A549 (cell line): ENCODE results near the gene FOXP1. TPM values are rescaled to one million over a fixed set of nuclear protein-coding genes. Genes with fewer than 3 reads are reported as not detected.

Source experiments
- ATAC-seq, 2 experiments: fragments of 200-7000 bp in 1 of 2; fragments of >200 bp in 1 of 2; cut with Nextera tagmentation in 1 of 2; cut with Tn5 transposase in 1 of 2; 3 replicates each; pipeline versions ENCODE4 v1.8.0 to v1.9.1; 2018 to 2020; ENCODE audit warnings: mild to moderate bottlenecking in 1 of 2, moderate library complexity in 1 of 2
- CTCF ChIA-PET: fragments of 300-600 bp; sonication (Branson Sonifier 250); formaldehyde crosslinking; extraction: SDS; loops from one replicate; lab custom pipeline; 2021; ENCODE audit warnings: antibody characterized with exemption, inconsistent platforms; lab: Yijun Ruan, JAX
- POLR2A ChIA-PET: fragments of 350-600 bp; formaldehyde crosslinking; extraction: SDS; loops from one replicate; lab custom pipeline; 2021; ENCODE audit warnings: antibody characterized with exemption, inconsistent platforms; lab: Yijun Ruan, JAX
- DNase-seq, 2 experiments: peaks; one replicate each; pipeline versions ENCODE4 v3.0.0 to v3.0.0-alpha.2; 2011 to 2016; ENCODE audit warnings: low read depth in 1 of 2, low spot score in 1 of 2
- FAIRE-seq: peaks from 2 replicates; lab custom pipeline; 2011; peaks lifted over from hg19 to GRCh38; lab: Jason Lieb, UNC
- H3K27ac ChIP-seq, 2 experiments: fragments of >200 bp; sonication (Bioruptor Twin); formaldehyde crosslinking; 3 replicates each; pipeline ENCODE4 v1.5.1; 2016 to 2017
- H3K4me1 ChIP-seq: fragments of >200 bp; sonication (Bioruptor Twin); formaldehyde crosslinking; 3 replicates; pipeline ENCODE4 v1.6.1; 2016
- H3K4me2 ChIP-seq: fragments of >200 bp; sonication (Bioruptor Twin); formaldehyde crosslinking; 3 replicates; pipeline ENCODE4 v1.6.1; 2016
- H3K4me3 ChIP-seq: fragments of >200 bp; sonication (Bioruptor Twin); formaldehyde crosslinking; 3 replicates; pipeline ENCODE4 v1.5.1; 2016
- H3K9me3 ChIP-seq: fragments of >200 bp; sonication (Bioruptor Twin); formaldehyde crosslinking; 3 replicates; pipeline ENCODE4 v1.6.1; 2016
- BHLHE40 ChIP-seq: IDR thresholded peaks from 2 replicates; pipeline ENCODE4 v1.6.1; 2012; ENCODE audit warnings: low read depth, low read length, inconsistent platforms
- CBX2 ChIP-seq: fragments of 200-600 bp; sonication (generic); IDR thresholded peaks from 2 replicates; pipeline ENCODE4 v1.6.1; 2016; ENCODE audit warnings: low read depth, mild to moderate bottlenecking, borderline replicate concordance
- CHD4 ChIP-seq: fragments of 200-600 bp; sonication (generic); IDR thresholded peaks from 2 replicates; pipeline ENCODE4 v1.6.1; 2016; ENCODE audit warnings: antibody characterized with exemption, mild to moderate bottlenecking, borderline replicate concordance
- E2F6 ChIP-seq: IDR thresholded peaks from 2 replicates; pipeline ENCODE4 v1.6.1; 2012; ENCODE audit warnings: low read depth, borderline replicate concordance
- EHF ChIP-seq: fragments of 250-450 bp; sonication (Bioruptor Pico); IDR thresholded peaks from 2 replicates; pipeline ENCODE4 v1.5.0; 2020; ENCODE audit warnings: mild to moderate bottlenecking
- EHMT2 ChIP-seq: fragments of 200-600 bp; sonication (generic); IDR thresholded peaks from 2 replicates; pipeline ENCODE4 v1.6.1; 2016; ENCODE audit warnings: antibody characterized with exemption, low read depth, mild to moderate bottlenecking, moderate library complexity
- FOSB ChIP-seq: fragments of 250-450 bp; sonication (Bioruptor Pico); IDR thresholded peaks from 2 replicates; pipeline ENCODE4 v1.5.0; 2020; ENCODE audit warnings: mild to moderate bottlenecking, moderate library complexity
- FOXS1 ChIP-seq: fragments of 250-450 bp; sonication (Bioruptor Pico); IDR thresholded peaks from 2 replicates; pipeline ENCODE4 v1.5.0; 2020; ENCODE audit warnings: mild to moderate bottlenecking, moderate library complexity
- GATA3 ChIP-seq: IDR thresholded peaks from 2 replicates; pipeline ENCODE4 v1.6.1; 2012; ENCODE audit warnings: borderline replicate concordance
- HMGXB4 ChIP-seq: fragments of 250-450 bp; sonication (Bioruptor Pico); IDR thresholded peaks from 2 replicates; pipeline ENCODE4 v1.5.0; 2021; ENCODE audit warnings: mild to moderate bottlenecking, moderate library complexity, borderline replicate concordance
- HOXB13 ChIP-seq: fragments of 250-450 bp; sonication (Bioruptor Pico); IDR thresholded peaks from 2 replicates; pipeline ENCODE4 v1.5.0; 2020; ENCODE audit warnings: low read depth, mild to moderate bottlenecking, moderate library complexity
- MAZ ChIP-seq: fragments of 150-350 bp; IDR thresholded peaks from 2 replicates; pipeline ENCODE4 v1.6.1; 2014; ENCODE audit warnings: antibody characterized with exemption, low read depth, low read length, borderline replicate concordance
- MYC ChIP-seq: IDR thresholded peaks from 2 replicates; pipeline ENCODE4 v1.6.1; 2012; ENCODE audit warnings: mild to moderate bottlenecking, inconsistent platforms, low read length, improper control_type of control experiment, borderline replicate concordance
- NFE2L2 ChIP-seq: fragments of 150-350 bp; conservative IDR thresholded peaks from 2 replicates; pipeline ENCODE4 v1.6.1; 2014; ENCODE audit warnings: low read length
- NPAS2 ChIP-seq: fragments of 250-450 bp; sonication (Bioruptor Pico); IDR thresholded peaks from 2 replicates; pipeline ENCODE4 v1.8.0; 2022; ENCODE audit warnings: mild to moderate bottlenecking, moderate library complexity, borderline replicate concordance
- NR3C1 ChIP-seq: fragments of >200 bp; sonication (Bioruptor Twin); formaldehyde crosslinking; IDR thresholded peaks from 3 replicates; pipeline ENCODE4 v1.6.1; 2017
- PHF8 ChIP-seq: fragments of 200-600 bp; sonication (generic); IDR thresholded peaks from 2 replicates; pipeline ENCODE4 v1.6.1; 2016; ENCODE audit warnings: low read depth, mild to moderate bottlenecking, antibody characterized with exemption, moderate library complexity, borderline replicate concordance
- POLR2A ChIP-seq: IDR thresholded peaks from 2 replicates; pipeline ENCODE4 v1.6.1; 2012; ENCODE audit warnings: mild to moderate bottlenecking, low read length
- POLR2AphosphoS2 ChIP-seq: conservative IDR thresholded peaks from 2 replicates; pipeline ENCODE4 v1.6.1; 2012; ENCODE audit warnings: low read length, improper control_type of control experiment, inconsistent platforms
- RARB ChIP-seq: fragments of 250-450 bp; sonication (Bioruptor Pico); IDR thresholded peaks from 2 replicates; pipeline ENCODE4 v1.8.0; 2021; ENCODE audit warnings: mild to moderate bottlenecking, moderate library complexity
- SREBF2 ChIP-seq: fragments of 450-650 bp; IDR thresholded peaks from 2 replicates; pipeline ENCODE4 v1.6.1; 2014; ENCODE audit warnings: mild to moderate bottlenecking, moderate library complexity
- TFCP2L1 ChIP-seq: fragments of 250-450 bp; sonication (Bioruptor Pico); IDR thresholded peaks from 2 replicates; pipeline ENCODE4 v1.5.0; 2021; ENCODE audit warnings: mild to moderate bottlenecking
- ZC3H11A ChIP-seq: fragments of 450-650 bp; IDR thresholded peaks from 2 replicates; pipeline ENCODE4 v1.6.1; 2014; ENCODE audit warnings: antibody characterized with exemption, mild to moderate bottlenecking
- ZFP36 ChIP-seq: fragments of 450-650 bp; IDR thresholded peaks from 2 replicates; pipeline ENCODE4 v1.6.1; 2014; ENCODE audit warnings: borderline replicate concordance; ENCODE audit not compliant: partially characterized antibody
- ZSCAN20 ChIP-seq: fragments of 250-450 bp; sonication (Bioruptor Pico); IDR thresholded peaks from 2 replicates; pipeline ENCODE4 v1.8.0; 2022; ENCODE audit warnings: mild to moderate bottlenecking, moderate library complexity
- WGBS: methylation state at CpG from one replicate; pipeline ENCODE4 v1.1.6; 2017; ENCODE audit errors: missing lambda C conversion rate; 5-methylcytosine and 5-hydroxymethylcytosine counted together
- polyA plus RNA-seq, 4 experiments: library from polyadenylated mRNA; depleted of rRNA in 3 of 4; stranded (reverse); fragments of >200 nt; fragmentation: RNase III in 1 of 4; extraction: RNeasy Plus Mini Kit Qiagen cat#74134 plus additional on column Dnase treatment in 1 of 4; gene quantifications; 2 replicates in 3 of 4; 3 replicates in 1 of 4; pipeline ENCODE4 v1.2.3, GENCODE V29; 2011 to 2017
- TF ChIP-seq, protein P1 (sequence below): fragments of 450-650 bp; IDR thresholded peaks from 2 replicates; pipeline ENCODE4 v1.6.1; 2014; ENCODE audit warnings: antibody characterized with exemption
- TF ChIP-seq, protein P2 (sequence below): fragments of 150-350 bp; IDR thresholded peaks from 2 replicates; pipeline ENCODE4 v1.6.1; 2014; ENCODE audit warnings: low read depth, mild to moderate bottlenecking, low read length

Gene FOXP1
- polyA plus RNA-seq, 2 of the 4 experiments (the other 2 are of a cell fraction): 12.8 to 13.9 TPM

- TF ChIP-seq, protein P1, sequence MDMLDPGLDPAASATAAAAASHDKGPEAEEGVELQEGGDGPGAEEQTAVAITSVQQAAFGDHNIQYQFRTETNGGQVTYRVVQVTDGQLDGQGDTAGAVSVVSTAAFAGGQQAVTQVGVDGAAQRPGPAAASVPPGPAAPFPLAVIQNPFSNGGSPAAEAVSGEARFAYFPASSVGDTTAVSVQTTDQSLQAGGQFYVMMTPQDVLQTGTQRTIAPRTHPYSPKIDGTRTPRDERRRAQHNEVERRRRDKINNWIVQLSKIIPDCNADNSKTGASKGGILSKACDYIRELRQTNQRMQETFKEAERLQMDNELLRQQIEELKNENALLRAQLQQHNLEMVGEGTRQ: no peak
- TF ChIP-seq HMGXB4 (no peak), MYC (no peak), CHD4 (no peak)
Measured at GRCh38 chr3:71104976-71105375, 478.6 kb downstream of the FOXP1 start (continued).

- DNase-seq (no peak), FAIRE-seq (no peak), ATAC-seq (no peak)
- Histone ChIP-seq H3K4me2 (no peak overlapping the region), H3K27ac (no peak overlapping the region; a peak in 1 of 6 replicates), H3K4me1 (peaks cover 59% of the 10 kb centered on the region), H3K9me3 (no peaks in the 10 kb centered on the region), H3K4me3 (no peak overlapping the region)
- WGBS: 85% methylated on average over 3 of the region's 3 CpGs
- ChIA-PET CTCF (no interaction called here), POLR2A (no interaction called here)
- TF ChIP-seq ZFP36 (no peak), ZC3H11A (no peak), FOXS1 (no peak), RARB (CRISPR knock-in tag) (no peak), NR3C1 (no peak), POLR2A (no peak)
Measured at GRCh38 chr3:71104556-71104955, 479.0 kb downstream of the FOXP1 start.

DNA sequence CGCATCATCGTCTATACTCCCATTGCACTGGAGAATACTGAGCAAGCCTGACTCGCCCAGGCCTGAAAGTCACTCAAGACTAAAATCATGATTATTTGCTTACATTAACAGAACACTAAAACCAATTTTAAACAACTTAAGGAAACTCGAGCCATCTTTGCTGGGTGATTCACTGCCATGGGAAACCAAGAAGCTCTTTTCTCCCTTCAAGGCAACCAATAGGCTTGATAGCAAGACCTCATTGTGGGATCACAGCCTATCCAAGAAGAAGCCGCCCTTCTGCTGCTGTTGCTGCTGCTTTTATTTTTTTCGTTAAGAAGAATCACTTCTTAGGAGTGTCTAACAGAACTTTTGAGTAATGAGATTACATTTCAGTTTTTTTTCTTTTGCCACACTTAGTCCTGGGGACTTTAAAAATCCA, 479.4 kb downstream of the FOXP1 start:
- peak in 1 of 2 experiments; percentile 27 for DNase-seq
- WGBS: 86% methylated on average over 6 of the region's 6 CpGs
- Histone ChIP-seq H3K9me3 (no peaks in the 10 kb centered on the region), H3K4me3 (no peak overlapping the region), H3K27ac (peak overlapping the region in 1 of 2 experiments; percentile 30; a peak in 3 of 6 replicates), H3K4me2 (peak overlapping the region; percentile 66; the same call in 2 of the 3 replicates), H3K4me1 (peaks cover 55% of the 10 kb centered on the region)
- no peak for FAIRE-seq
- ChIA-PET CTCF (no interaction called here), POLR2A (no interaction called here)
- TF ChIP-seq NFE2L2 (no peak), GATA3 (no peak), EHMT2 (no peak), POLR2AphosphoS2 (no peak), FOXS1 (no peak), MAZ (no peak), EHF (no peak), POLR2A (no peak)
- ATAC-seq: no peak

DNA sequence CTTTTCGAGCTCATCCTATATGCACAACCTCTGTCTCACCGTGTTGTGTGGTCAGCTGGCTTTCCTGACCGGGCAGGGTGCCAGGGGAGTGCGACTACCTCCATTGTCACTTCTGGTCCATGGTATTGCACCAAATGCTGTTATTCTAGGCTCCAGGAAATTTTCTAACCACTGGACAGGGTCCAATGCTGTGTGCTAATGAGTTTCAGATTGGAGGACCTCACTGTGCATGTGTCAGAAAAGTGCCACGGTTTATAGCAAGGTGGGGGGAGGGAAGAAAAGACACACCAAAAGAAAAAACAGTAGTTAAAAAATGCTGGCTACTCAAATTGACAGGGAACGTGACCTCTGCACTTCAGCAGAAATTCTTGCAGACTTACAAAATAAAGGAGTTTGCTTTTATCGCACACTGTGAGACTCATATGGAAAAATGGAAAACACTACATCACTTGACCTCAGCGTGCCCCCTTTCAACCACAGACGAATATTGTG, 480.1 kb downstream of the FOXP1 start:
- peak overlapping the region; percentile 66 for H3K4me2 ChIP-seq
- DNase-seq: no peak
- WGBS: 51% methylated on average over 9 of the region's 9 CpGs
- no peak for ATAC-seq
- H3K4me1 ChIP-seq: peaks cover 49% of the 10 kb centered on the region
- peak overlapping the region; percentile 30 to 66; a peak in 5 of 6 replicates for H3K27ac ChIP-seq
- FAIRE-seq: no peak
- H3K4me3 ChIP-seq: no peak overlapping the region
- H3K9me3 ChIP-seq: no peaks in the 10 kb centered on the region
- POLR2A ChIA-PET: no interaction called here
- CTCF ChIA-PET: interaction anchor here (0.6 kb wide), 1 partner anchor 87 kb away, joined by 4 read pairs; no protein-coding TSS in a partner anchor
- TF ChIP-seq MYC (no peak), ZSCAN20 (no peak), HOXB13 (CRISPR knock-in tag) (no peak), TFCP2L1 (no peak), NR3C1 (no peak), NPAS2 (CRISPR knock-in tag) (no peak), FOXS1 (no peak), BHLHE40 (no peak), PHF8 (no peak), E2F6 (no peak), CHD4 (no peak), POLR2AphosphoS2 (no peak), SREBF2 (no peak), EHMT2 (no peak), CBX2 (no peak), GATA3 (no peak), FOSB (CRISPR knock-in tag) (no peak)
- TF ChIP-seq, protein P2, sequence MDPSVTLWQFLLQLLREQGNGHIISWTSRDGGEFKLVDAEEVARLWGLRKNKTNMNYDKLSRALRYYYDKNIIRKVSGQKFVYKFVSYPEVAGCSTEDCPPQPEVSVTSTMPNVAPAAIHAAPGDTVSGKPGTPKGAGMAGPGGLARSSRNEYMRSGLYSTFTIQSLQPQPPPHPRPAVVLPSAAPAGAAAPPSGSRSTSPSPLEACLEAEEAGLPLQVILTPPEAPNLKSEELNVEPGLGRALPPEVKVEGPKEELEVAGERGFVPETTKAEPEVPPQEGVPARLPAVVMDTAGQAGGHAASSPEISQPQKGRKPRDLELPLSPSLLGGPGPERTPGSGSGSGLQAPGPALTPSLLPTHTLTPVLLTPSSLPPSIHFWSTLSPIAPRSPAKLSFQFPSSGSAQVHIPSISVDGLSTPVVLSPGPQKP: no peak
